BJ (cell line): Measurements from ENCODE around the gene GID4. TPM values are rescaled to one million over a fixed set of nuclear protein-coding genes. Genes with fewer than 3 reads are reported as not detected.

ENCODE experiments used
- CTCF ChIA-PET: fragments of 350-600 bp; formaldehyde crosslinking; extraction: SDS; loops from one replicate; lab custom pipeline; 2021; ENCODE audit warnings: antibody characterized with exemption, inconsistent platforms; lab: Yijun Ruan, JAX
- POLR2A ChIA-PET: fragments of 300-600 bp; sonication (Branson Sonifier 250); formaldehyde crosslinking; extraction: SDS; loops from one replicate; lab custom pipeline; 2021; ENCODE audit warnings: antibody characterized with exemption; lab: Charles Lee
- DNase-seq: peaks from one replicate; pipeline ENCODE4 v3.0.0-alpha.2; 2011; ENCODE audit warnings: low read depth
- H3K27me3 ChIP-seq: 2 replicates; pipeline ENCODE4 v1.6.0; 2011; ENCODE audit warnings: low read length; ENCODE audit not compliant: control insufficient read depth, insufficient read depth
- H3K36me3 ChIP-seq: 2 replicates; pipeline ENCODE4 v1.5.1; 2011; ENCODE audit warnings: low read length; ENCODE audit not compliant: control insufficient read depth, insufficient read depth
- H3K4me3 ChIP-seq: 2 replicates; pipeline ENCODE4 v1.5.1; 2011; ENCODE audit warnings: low read depth, mild to moderate bottlenecking, control low read depth, low read length
- polyA plus RNA-seq: library from polyadenylated mRNA; depleted of rRNA; stranded (reverse); fragments of >200 nt; gene quantifications from 2 replicates; pipeline ENCODE4 v1.2.3, GENCODE V29; 2011
- TF ChIP-seq, protein P1 (sequence below): IDR thresholded peaks from 2 replicates; pipeline ENCODE4 v1.5.1; 2011; ENCODE audit warnings: low read depth, mild to moderate bottlenecking, control low read depth, inconsistent platforms, low read length, moderate library complexity; ENCODE audit not compliant: insufficient read depth

Gene GID4
- polyA plus RNA-seq, 1 experiment: 6.9 TPM

DNA sequence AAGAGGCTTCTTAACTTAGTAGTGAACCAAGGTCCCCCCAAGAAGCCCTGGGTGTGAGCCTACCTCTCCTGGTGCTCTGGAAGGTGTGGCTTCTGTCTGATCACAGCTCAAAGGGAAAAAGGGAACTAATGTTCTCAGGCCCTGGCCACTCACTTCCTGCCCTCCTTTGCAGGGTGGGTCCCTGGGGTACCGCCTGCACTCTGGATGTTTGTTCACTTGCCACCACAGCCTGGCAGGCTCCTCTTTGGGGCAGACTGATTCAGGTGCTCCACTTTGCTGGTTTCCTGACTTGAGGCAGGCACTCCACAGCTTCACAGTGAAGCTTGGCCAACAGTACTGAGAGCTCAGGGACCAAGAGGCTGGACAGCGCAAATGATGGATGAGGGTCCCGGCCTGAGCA, 63.4 kb downstream of the GID4 start:
- Histone ChIP-seq H3K36me3 (peaks cover 34% of the 10 kb centered on the region), H3K27me3 (no peaks in the 10 kb centered on the region), H3K4me3 (no peak overlapping the region)
- DNase-seq: no peak
- TF ChIP-seq, protein P1, sequence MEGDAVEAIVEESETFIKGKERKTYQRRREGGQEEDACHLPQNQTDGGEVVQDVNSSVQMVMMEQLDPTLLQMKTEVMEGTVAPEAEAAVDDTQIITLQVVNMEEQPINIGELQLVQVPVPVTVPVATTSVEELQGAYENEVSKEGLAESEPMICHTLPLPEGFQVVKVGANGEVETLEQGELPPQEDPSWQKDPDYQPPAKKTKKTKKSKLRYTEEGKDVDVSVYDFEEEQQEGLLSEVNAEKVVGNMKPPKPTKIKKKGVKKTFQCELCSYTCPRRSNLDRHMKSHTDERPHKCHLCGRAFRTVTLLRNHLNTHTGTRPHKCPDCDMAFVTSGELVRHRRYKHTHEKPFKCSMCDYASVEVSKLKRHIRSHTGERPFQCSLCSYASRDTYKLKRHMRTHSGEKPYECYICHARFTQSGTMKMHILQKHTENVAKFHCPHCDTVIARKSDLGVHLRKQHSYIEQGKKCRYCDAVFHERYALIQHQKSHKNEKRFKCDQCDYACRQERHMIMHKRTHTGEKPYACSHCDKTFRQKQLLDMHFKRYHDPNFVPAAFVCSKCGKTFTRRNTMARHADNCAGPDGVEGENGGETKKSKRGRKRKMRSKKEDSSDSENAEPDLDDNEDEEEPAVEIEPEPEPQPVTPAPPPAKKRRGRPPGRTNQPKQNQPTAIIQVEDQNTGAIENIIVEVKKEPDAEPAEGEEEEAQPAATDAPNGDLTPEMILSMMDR: no peak
- ChIA-PET CTCF (no interaction called here), POLR2A (no interaction called here)

DNA sequence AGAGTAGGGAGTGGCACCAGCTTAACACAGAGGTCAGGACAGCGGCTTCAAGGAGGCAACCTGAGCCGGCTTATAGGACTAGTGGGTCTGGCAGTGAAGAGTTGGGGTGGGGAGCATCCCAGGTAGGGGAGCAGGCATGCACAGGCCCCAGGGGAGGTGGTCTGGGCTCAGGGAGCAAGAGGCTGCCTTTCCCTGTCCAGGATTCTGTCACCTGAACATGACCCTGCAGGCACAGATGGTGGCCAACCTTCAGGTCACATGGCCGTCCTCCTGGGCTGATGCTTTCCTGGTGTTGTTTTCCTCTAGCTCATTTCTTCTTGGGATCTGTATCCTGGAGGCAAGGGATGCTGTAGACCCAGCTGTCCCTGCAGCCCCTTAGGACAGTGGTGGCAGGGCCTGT, 65.8 kb downstream of the GID4 start:
- TF ChIP-seq, protein P1: no peak
- Histone ChIP-seq H3K4me3 (no peak overlapping the region), H3K27me3 (no peaks in the 10 kb centered on the region), H3K36me3 (peaks cover 23% of the 10 kb centered on the region)
- ChIA-PET POLR2A (no interaction called here), CTCF (no interaction called here)
- no peak for DNase-seq

DNA sequence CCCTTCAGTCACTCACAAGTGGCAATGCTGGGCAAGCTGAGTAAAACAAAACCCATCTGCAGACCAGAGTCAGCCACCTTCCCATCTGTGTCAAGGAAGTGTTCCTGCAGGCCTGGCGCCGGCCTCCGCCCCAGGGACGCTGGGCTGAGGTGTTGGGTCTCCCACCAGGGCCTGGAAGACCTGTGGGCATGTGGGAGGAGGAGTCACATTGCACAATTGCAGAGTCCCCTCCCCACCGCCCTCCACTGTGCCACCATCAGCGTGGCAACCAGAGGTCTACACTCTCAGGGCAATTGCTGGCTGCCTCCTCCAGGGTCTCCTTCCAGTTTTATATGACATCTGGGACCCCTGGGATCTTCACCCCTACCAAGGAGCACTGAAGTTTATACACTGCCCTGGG, 66.4 kb downstream of the GID4 start:
- TF ChIP-seq, protein P1: no peak
- H3K27me3 ChIP-seq: no peaks in the 10 kb centered on the region
- peaks cover 18% of the 10 kb centered on the region for H3K36me3 ChIP-seq
- no peak overlapping the region for H3K4me3 ChIP-seq
- ChIA-PET POLR2A (no interaction called here), CTCF (no interaction called here)
- DNase-seq: no peak

DNA sequence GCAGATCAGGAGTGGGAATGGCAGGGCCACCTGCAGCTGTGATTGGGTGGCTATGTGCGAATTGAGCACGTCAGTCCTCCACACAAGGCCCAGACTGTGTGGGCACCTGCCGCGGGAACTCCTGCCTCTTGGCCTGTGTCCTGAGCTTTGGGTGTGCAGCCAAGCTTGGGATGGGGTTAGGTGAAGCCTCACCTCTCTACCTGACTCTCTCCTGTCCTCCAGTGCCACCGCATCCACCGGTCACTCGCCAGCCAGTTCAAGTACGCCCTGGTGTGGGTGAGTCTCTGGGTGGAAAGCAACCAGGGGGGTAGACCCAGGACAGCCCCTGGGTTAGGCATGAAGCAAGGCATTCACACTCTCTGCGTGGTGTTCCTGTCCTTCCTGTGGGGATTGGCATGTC, 67.0 kb downstream of the GID4 start:
- no peak for DNase-seq
- TF ChIP-seq, protein P1: no peak
- ChIA-PET CTCF (no interaction called here), POLR2A (no interaction called here)
- no peaks in the 10 kb centered on the region for H3K27me3 ChIP-seq
- peaks cover 18% of the 10 kb centered on the region for H3K36me3 ChIP-seq
- H3K4me3 ChIP-seq: no peak overlapping the region

DNA sequence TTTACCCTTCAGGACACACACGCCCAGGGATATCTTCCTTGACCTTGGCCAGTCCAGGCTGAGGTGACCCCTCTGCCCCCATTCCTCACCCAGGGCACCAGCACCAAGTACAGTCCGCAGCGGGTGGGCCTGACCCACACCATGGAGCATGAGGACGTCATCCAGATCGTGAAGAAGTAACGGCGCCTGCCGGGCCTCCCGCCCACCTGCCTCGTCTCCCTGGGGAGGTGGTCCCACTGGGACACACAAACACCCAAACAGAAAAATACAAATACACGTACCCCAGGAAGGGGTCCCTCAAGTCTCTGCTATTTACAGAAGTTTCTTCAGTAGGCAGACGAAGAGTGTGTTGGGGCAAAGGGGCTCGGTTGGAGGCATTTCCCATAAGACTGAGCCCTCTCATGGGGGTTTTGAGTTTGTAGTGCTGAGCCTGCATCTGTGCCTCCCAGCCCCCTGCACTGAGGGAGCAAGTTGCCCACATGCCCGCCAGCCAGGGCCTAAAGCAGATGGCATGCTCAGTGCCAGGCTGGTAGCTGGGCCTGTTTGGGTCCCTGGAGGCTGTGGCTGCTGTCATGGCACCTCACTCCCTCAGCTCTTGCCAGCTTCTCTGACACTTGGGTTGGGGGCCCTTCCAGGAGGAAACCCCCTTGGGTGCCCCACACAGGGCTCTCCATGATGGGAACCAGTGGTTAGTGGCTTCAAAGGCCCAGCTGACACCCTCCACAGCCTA, 68.0 kb downstream of the GID4 start:
- POLR2A ChIA-PET: no interaction called here
- TF ChIP-seq, protein P1: no peak
- H3K27me3 ChIP-seq: no peaks in the 10 kb centered on the region
- CTCF ChIA-PET: no interaction called here
- peaks cover 16% of the 10 kb centered on the region for H3K36me3 ChIP-seq
- no peak overlapping the region for H3K4me3 ChIP-seq
- DNase-seq: no peak
